Keratinocyte (primary cell): ENCODE measurements around the gene C19orf38.

ENCODE experiments used
- EZH2 ChIP-seq: IDR thresholded peaks from one replicate; pipeline ENCODE4 v1.6.1; 2012; ENCODE audit warnings: inconsistent platforms, mild to moderate bottlenecking, low read length, moderate library complexity
- TF ChIP-seq, protein P1 (sequence below), 3 experiments: IDR thresholded peaks in 1 of 3; conservative IDR thresholded peaks in 1 of 3; optimal IDR thresholded peaks in 1 of 3; 2 replicates in 2 of 3; 3 replicates in 1 of 3; pipeline versions ENCODE3 to v1.5.1; 2011; ENCODE audit warnings: low read length in 3 of 3, mild to moderate bottlenecking in 3 of 3, moderate library complexity in 2 of 3, control low read depth in 1 of 3, inconsistent platforms in 1 of 3; ENCODE audit not compliant: insufficient read depth in 2 of 3; ENCODE audit errors: extremely low read depth in 1 of 3

- TF ChIP-seq, protein P1, sequence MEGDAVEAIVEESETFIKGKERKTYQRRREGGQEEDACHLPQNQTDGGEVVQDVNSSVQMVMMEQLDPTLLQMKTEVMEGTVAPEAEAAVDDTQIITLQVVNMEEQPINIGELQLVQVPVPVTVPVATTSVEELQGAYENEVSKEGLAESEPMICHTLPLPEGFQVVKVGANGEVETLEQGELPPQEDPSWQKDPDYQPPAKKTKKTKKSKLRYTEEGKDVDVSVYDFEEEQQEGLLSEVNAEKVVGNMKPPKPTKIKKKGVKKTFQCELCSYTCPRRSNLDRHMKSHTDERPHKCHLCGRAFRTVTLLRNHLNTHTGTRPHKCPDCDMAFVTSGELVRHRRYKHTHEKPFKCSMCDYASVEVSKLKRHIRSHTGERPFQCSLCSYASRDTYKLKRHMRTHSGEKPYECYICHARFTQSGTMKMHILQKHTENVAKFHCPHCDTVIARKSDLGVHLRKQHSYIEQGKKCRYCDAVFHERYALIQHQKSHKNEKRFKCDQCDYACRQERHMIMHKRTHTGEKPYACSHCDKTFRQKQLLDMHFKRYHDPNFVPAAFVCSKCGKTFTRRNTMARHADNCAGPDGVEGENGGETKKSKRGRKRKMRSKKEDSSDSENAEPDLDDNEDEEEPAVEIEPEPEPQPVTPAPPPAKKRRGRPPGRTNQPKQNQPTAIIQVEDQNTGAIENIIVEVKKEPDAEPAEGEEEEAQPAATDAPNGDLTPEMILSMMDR (optimal IDR thresholded peaks at IDR 0.05 in 1 of 3, IDR thresholded peaks at IDR 0.05 in 1 of 3, conservative IDR thresholded peaks at IDR 0.05 in 1 of 3; ENCODE audit: extremely low read depth in 1 of 3, insufficient read depth in 2 of 3, low read length in 3 of 3), result no peak
- no peak for TF ChIP-seq EZH2
Observed at GRCh38 chr19:10884274-10884673, 36.1 kb downstream of the C19orf38 start.
